ENCODE results near the gene NBEAL2. TPM values are rescaled to one million over a fixed set of nuclear protein-coding genes. Genes with fewer than 3 reads are reported as not detected.

Gene NBEAL2
- total and polyA plus RNA-seq, 10 of the 15 experiments (the other 5 are each of a cell fraction or from before 2014, with no cell fraction given), result 0.07 to 127 (median 29.4) TPM

DNA sequence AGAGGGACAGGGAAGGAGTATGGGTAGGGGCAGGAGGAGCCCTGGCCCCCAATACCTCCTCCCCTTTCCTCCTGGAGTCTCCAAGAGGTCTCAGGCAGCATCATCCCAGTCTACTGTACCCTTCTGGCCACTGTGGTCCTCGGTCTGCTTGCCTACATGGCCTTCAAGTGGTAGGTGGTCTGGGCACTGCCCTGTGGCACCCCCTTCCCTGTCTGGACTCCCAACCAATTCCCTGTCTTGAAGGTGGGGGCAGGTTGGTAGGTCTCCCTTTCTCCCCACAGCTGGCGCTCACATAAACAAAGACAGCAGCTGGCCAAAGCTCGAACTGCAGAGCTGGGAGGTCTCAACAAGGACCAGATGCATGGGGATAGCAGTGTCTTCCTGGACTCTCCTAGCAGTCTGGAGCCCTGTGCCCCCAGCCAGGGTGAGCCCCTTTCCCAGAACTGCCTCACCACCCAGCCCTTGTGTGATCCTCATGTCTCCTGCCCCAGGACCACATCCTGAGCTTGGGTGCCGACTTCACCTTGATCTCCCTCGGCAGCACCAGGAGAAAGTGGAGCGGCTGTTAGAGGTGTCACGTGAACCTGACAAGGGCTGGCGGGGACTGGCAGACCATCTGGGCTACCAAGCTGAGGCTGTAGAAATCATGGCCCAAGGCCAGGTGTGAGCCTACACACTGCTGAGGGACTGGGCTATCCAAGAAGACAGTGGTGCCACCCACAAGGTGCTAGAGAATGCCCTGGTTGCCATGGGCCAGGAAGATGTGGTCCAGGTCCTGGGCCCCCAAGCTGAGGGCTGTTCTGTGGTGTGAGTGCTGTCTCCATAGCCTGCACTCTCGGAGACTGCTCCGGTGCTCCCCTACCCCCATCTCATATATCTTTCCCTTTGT is 33.1 kb downstream of the NBEAL2 start:
- FAIRE-seq, result no peak
- peaks cover 13 to 26% of the 10 kb centered on the region in 2 experiments for H3K36me3 ChIP-seq (ENCODE audit: control insufficient read depth in 2 of 2, insufficient read depth in 2 of 2, low read length in 1 of 2)
- in situ Hi-C loops (cut with MboI), result no loop called here
- TF ChIP-seq POLR2AphosphoS5 (IDR thresholded peaks at IDR 0.05; ENCODE audit: low read length) (peak; percentile 52; the same call in 1 of the 2 replicates), SMARCA5 (IDR thresholded peaks at IDR 0.05) (no peak), POLR2A (IDR thresholded peaks at IDR 0.05; ENCODE audit: low read depth, low read length) (peak; percentile 56; the same call in 1 of the 2 replicates), MTA3 (IDR thresholded peaks at IDR 0.05; ENCODE audit: borderline replicate concordance, low read length) (0 out of 2 replicates have a peak, but pooled peaks have one; percentile 7), NFYB (IDR thresholded peaks at IDR 0.05; ENCODE audit: insufficient read depth, low read depth, low read length) (no peak), TCF12 (IDR thresholded peaks at IDR 0.05; ENCODE audit: low read depth, low read length) (no peak)
- no peak overlapping the region for H3K4me2 ChIP-seq (ENCODE audit: control insufficient read depth, insufficient read depth)
- H3K4me1 ChIP-seq (ENCODE audit: control insufficient read depth, insufficient read depth, low read length), result peaks cover 6% of the 10 kb centered on the region; the same call in 1 of the 2 replicates
- RAD21 ChIA-PET (ENCODE audit: unreplicated experiment), result no interaction called here
- BruUV-seq (replicated peaks), result no TSS peak
- WGBS (ENCODE audit: insufficient coverage, insufficient replicate concordance, low lambda C conversion rate, missing lambda C conversion rate), result 91% methylated on average over 10 of the region's 10 CpGs
- no peaks in the 10 kb centered on the region for H3K27me3 ChIP-seq (replicated peaks in 1 of 2; ENCODE audit: control insufficient read depth in 2 of 2, insufficient read depth in 2 of 2, low read length in 1 of 2)
- DNase-seq (ENCODE audit: low read depth, low spot score), result no peak
- H3K9ac ChIP-seq (ENCODE audit: control insufficient read depth, insufficient read depth, low read length), result no peak overlapping the region
- H3K27ac ChIP-seq (ENCODE audit: control insufficient read depth, insufficient read depth), result no peak overlapping the region
- H4K20me1 ChIP-seq (ENCODE audit: control insufficient read depth, insufficient read depth), result no peaks in the 10 kb centered on the region
- intact Hi-C loops (cut with micrococcal nuclease; ENCODE audit: unreplicated experiment), result loop anchor here (10.0 kb wide), 1 partner anchor 308 kb away; the partner anchor contains the start of gene TMIE
- POLR2A ChIA-PET, result no interaction called here
- no peaks in the 10 kb centered on the region for H3K9me3 ChIP-seq (replicated peaks; ENCODE audit: control insufficient read depth, insufficient read depth, low read length)
- no peak overlapping the region for H2AFZ ChIP-seq (ENCODE audit: control insufficient read depth, low read depth, low read length)
- no peak for ATAC-seq
- H3K79me2 ChIP-seq (ENCODE audit: control insufficient read depth, insufficient read depth, low read length), result no peaks in the 10 kb centered on the region
- H3K4me3 ChIP-seq, result no peak overlapping the region
- SMC1A ChIA-PET (ENCODE audit: uncharacterized antibody, unreplicated experiment), result interaction anchor here (1.0 kb wide), 1 partner anchor 365 kb away, joined by 3 read pairs; no protein-coding TSS in a partner anchor
- CTCF ChIA-PET, result no interaction called here

- WGBS (ENCODE audit: insufficient coverage, insufficient replicate concordance, low lambda C conversion rate, missing lambda C conversion rate), result 94% methylated on average over 3 of the region's 3 CpGs
- BruUV-seq (replicated peaks), result no TSS peak
- in situ Hi-C loops (cut with MboI), result no loop called here
- no peak overlapping the region for H3K4me3 ChIP-seq
- H3K79me2 ChIP-seq (ENCODE audit: control insufficient read depth, insufficient read depth, low read length), result no peaks in the 10 kb centered on the region
- H3K4me1 ChIP-seq (ENCODE audit: control insufficient read depth, insufficient read depth, low read length), result peaks cover 9% of the 10 kb centered on the region; the same call in 1 of the 2 replicates
- H2AFZ ChIP-seq (ENCODE audit: control insufficient read depth, low read depth, low read length), result no peak overlapping the region
- no peaks in the 10 kb centered on the region for H3K9me3 ChIP-seq (replicated peaks; ENCODE audit: control insufficient read depth, insufficient read depth, low read length)
- intact Hi-C loops (cut with micrococcal nuclease; ENCODE audit: unreplicated experiment), result loop anchor here (10.0 kb wide), 1 partner anchor 308 kb away; the partner anchor contains the start of gene TMIE
- no peaks in the 10 kb centered on the region for H4K20me1 ChIP-seq (ENCODE audit: control insufficient read depth, insufficient read depth)
- no peak overlapping the region for H3K9ac ChIP-seq (ENCODE audit: control insufficient read depth, insufficient read depth, low read length)
- H3K36me3 ChIP-seq (ENCODE audit: control insufficient read depth in 2 of 2, insufficient read depth in 2 of 2, low read length in 1 of 2), result peaks cover 13 to 23% of the 10 kb centered on the region in 2 experiments
- ChIA-PET SMC1A (ENCODE audit: uncharacterized antibody, unreplicated experiment) (interaction anchor here (1.0 kb wide), 1 partner anchor 364 kb away, joined by 3 read pairs; no protein-coding TSS in a partner anchor), RAD21 (ENCODE audit: unreplicated experiment) (no interaction called here), CTCF (no interaction called here), POLR2A (no interaction called here)
- DNase-seq (ENCODE audit: low read depth, low spot score) (no peak), FAIRE-seq (no peak), ATAC-seq (no peak)
- no peak for TF ChIP-seq CBX3 (IDR thresholded peaks at IDR 0.05; ENCODE audit: borderline replicate concordance, low read depth)
- TF ChIP-seq ZBTB33 (IDR thresholded peaks at IDR 0.05), result no peak
- TF ChIP-seq GABPA (IDR thresholded peaks at IDR 0.05; ENCODE audit: low read depth), result no peak
- TF ChIP-seq SRF (IDR thresholded peaks at IDR 0.05; ENCODE audit: low read depth in 2 of 2, low read length in 2 of 2), result no peak
- no peak for TF ChIP-seq FOS (IDR thresholded peaks at IDR 0.05; ENCODE audit: borderline replicate concordance, extremely low read depth, insufficient read length)
- TF ChIP-seq DPF2 (IDR thresholded peaks at IDR 0.05), result no peak
- no peak for TF ChIP-seq MAX (IDR thresholded peaks at IDR 0.05; ENCODE audit: low read depth, low read length)
- no peak for TF ChIP-seq NFYB (IDR thresholded peaks at IDR 0.05; ENCODE audit: insufficient read depth, low read depth, low read length)
- no peak for TF ChIP-seq MTA2 (IDR thresholded peaks at IDR 0.05; ENCODE audit: low read depth)
- no peak for TF ChIP-seq STAT3 (IDR thresholded peaks at IDR 0.05; ENCODE audit: low read depth, low read length)
- no peak overlapping the region for H3K27ac ChIP-seq (ENCODE audit: control insufficient read depth, insufficient read depth)
- no peaks in the 10 kb centered on the region for H3K27me3 ChIP-seq (replicated peaks in 1 of 2; ENCODE audit: control insufficient read depth in 2 of 2, insufficient read depth in 2 of 2, low read length in 1 of 2)
- no peak overlapping the region for H3K4me2 ChIP-seq (ENCODE audit: control insufficient read depth, insufficient read depth)
Measured at GRCh38 chr3:47013231-47013630, 33.8 kb downstream of the NBEAL2 start.

Data from GM12878 (cell line).